HL-60 (cell line): Measurements from ENCODE around the gene RELT.

Source experiments
- DNase-seq, 2 experiments: peaks; one replicate each; pipeline ENCODE4 v3.0.0-alpha.2; 2010 to 2020; ENCODE audit warnings: low read depth in 1 of 2, low spot score in 1 of 2
- H3K27ac ChIP-seq: fragments of 250-450 bp; sonication (Bioruptor Pico); replicated peaks from 2 replicates; pipeline ENCODE4 v1.5.1; 2020; ENCODE audit warnings: mild to moderate bottlenecking, moderate library complexity
- H3K27me3 ChIP-seq: fragments of 250-450 bp; sonication (Bioruptor Pico); 2 replicates; pipeline ENCODE4 v1.5.1; 2021; ENCODE audit warnings: mild to moderate bottlenecking, moderate library complexity; ENCODE audit not compliant: insufficient read depth, poor library complexity, severe bottlenecking
- H3K4me3 ChIP-seq: replicated peaks from 2 replicates; pipeline ENCODE4 v1.5.1; 2011; ENCODE audit warnings: mild to moderate bottlenecking, control low read depth, low read length; ENCODE audit not compliant: insufficient read depth
- GABPA ChIP-seq: IDR thresholded peaks from 2 replicates; pipeline ENCODE4 v1.6.1; 2012; ENCODE audit warnings: low read depth
- POLR2AphosphoS5 ChIP-seq: IDR thresholded peaks from 2 replicates; pipeline ENCODE4 v1.6.1; 2012; ENCODE audit warnings: low read depth
- SPI1 ChIP-seq: IDR thresholded peaks from 2 replicates; pipeline ENCODE4 v1.6.1; 2012; ENCODE audit warnings: low read depth, mild to moderate bottlenecking, borderline replicate concordance
- TF ChIP-seq, protein P1 (sequence below): IDR thresholded peaks from one replicate; pipeline ENCODE4 v1.5.1; 2011; ENCODE audit warnings: low read length, control low read depth, inconsistent platforms; ENCODE audit not compliant: insufficient read depth
- TF ChIP-seq, protein P2 (sequence below): IDR thresholded peaks from 2 replicates; pipeline ENCODE4 v1.6.1; 2012; ENCODE audit warnings: low read depth; ENCODE audit not compliant: insufficient replicate concordance

Gene RELT

DNA sequence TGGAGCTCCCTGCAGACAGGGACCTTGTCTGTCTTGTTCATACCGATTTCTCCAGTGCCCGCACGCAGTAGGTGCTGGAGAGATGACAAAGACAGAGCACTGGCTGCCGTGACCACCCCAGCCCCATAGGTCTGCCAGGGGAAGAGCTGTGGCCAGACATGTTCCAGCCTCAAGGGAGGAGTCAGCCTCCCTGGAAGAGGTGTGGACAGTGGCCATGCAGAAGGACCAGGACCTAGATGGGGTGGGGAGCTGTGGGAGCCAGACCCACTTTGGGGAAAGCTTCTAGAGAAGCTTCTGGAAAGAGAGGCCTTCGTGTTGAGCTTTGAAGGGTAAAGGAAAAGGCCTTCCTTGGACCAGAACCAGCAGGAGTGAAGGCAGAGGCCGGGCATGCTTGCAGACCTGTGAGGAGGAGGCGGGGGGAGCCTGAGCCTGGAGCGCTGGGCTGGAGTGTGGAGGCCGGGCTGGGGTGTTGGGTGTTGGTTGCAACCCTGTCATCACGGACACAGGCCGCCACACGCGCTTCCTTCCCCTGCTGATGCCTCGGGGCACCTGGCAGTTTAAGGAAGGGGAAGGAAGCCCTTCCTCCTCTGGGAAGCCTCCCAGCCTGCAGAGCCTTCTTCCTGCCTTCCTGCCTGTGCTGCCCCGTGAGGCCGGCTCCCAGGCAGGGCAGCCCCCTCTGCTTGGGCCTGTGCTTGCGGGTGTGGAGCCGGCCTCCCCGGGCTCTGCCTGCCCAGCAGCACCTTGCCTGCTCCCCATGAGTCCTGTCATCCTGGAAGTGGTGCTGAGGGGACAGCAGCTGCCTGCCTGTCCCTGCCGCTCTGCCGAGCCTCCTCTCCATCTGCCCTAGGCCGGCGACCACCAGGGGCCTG lies 12.3 kb downstream of the RELT start:
- TF ChIP-seq SPI1 = peak; percentile 84; the same call in 1 of the 2 replicates
- TF ChIP-seq, protein P1, sequence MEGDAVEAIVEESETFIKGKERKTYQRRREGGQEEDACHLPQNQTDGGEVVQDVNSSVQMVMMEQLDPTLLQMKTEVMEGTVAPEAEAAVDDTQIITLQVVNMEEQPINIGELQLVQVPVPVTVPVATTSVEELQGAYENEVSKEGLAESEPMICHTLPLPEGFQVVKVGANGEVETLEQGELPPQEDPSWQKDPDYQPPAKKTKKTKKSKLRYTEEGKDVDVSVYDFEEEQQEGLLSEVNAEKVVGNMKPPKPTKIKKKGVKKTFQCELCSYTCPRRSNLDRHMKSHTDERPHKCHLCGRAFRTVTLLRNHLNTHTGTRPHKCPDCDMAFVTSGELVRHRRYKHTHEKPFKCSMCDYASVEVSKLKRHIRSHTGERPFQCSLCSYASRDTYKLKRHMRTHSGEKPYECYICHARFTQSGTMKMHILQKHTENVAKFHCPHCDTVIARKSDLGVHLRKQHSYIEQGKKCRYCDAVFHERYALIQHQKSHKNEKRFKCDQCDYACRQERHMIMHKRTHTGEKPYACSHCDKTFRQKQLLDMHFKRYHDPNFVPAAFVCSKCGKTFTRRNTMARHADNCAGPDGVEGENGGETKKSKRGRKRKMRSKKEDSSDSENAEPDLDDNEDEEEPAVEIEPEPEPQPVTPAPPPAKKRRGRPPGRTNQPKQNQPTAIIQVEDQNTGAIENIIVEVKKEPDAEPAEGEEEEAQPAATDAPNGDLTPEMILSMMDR = no peak
- peak; percentile 80 for TF ChIP-seq POLR2AphosphoS5
- no peak for TF ChIP-seq GABPA
- TF ChIP-seq, protein P2, sequence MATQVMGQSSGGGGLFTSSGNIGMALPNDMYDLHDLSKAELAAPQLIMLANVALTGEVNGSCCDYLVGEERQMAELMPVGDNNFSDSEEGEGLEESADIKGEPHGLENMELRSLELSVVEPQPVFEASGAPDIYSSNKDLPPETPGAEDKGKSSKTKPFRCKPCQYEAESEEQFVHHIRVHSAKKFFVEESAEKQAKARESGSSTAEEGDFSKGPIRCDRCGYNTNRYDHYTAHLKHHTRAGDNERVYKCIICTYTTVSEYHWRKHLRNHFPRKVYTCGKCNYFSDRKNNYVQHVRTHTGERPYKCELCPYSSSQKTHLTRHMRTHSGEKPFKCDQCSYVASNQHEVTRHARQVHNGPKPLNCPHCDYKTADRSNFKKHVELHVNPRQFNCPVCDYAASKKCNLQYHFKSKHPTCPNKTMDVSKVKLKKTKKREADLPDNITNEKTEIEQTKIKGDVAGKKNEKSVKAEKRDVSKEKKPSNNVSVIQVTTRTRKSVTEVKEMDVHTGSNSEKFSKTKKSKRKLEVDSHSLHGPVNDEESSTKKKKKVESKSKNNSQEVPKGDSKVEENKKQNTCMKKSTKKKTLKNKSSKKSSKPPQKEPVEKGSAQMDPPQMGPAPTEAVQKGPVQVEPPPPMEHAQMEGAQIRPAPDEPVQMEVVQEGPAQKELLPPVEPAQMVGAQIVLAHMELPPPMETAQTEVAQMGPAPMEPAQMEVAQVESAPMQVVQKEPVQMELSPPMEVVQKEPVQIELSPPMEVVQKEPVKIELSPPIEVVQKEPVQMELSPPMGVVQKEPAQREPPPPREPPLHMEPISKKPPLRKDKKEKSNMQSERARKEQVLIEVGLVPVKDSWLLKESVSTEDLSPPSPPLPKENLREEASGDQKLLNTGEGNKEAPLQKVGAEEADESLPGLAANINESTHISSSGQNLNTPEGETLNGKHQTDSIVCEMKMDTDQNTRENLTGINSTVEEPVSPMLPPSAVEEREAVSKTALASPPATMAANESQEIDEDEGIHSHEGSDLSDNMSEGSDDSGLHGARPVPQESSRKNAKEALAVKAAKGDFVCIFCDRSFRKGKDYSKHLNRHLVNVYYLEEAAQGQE = peak; percentile 83

DNA sequence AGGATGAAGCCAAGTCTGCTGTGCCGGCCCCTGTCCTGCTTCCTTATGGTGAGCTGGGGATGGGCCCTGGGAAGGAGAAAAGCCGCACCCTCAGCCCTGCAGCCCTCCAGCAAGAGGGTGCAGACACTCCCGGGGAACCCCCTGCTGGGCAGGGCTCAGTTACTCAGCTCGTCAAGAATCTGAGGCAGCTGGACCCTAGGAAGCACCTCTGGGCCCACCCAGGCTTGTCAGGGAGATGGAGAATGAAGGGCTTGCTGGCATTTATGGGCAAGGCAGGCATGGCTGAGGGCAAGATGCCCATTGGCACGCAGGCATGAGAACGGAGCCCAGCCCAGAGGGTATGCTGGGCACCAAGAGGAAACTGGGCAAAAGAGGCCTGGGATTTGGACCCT lies 12.9 kb downstream of the RELT start:
- Histone ChIP-seq H3K27ac (peak overlapping the region; percentile 87), H3K4me3 (no peak overlapping the region), H3K27me3 (no peaks in the 10 kb centered on the region)
- DNase-seq = no peak
- TF ChIP-seq, protein P1 = no peak
- 0 out of 2 replicates have a peak, but pooled peaks have one; percentile 3 for TF ChIP-seq POLR2AphosphoS5

More for the DNA sequence above, 12.3 kb downstream of the RELT start:
- no peaks in the 10 kb centered on the region for H3K27me3 ChIP-seq
- no peak overlapping the region for H3K4me3 ChIP-seq
- peak; percentile 83 to 94 for DNase-seq
- H3K27ac ChIP-seq = peak overlapping the region; percentile 87

DNA sequence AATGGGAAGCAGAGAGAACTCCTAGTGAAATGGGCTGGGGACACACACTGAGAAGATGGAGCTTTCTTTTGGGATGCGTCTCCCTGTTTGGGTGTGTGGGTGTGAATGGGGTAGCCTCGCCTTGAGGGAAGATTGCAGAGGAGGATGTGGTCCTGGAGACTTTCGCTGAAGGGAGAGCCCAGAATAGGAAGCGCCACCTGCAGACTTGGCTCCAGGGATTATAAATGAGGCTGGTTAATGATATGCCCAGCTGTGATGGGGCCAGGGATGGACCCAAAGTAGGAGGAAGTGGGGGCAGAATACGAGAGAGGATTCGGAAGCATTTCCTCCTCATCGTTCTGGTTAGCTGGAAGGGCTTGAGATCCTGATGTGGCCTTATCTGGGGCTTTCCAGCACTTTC lies 13.7 kb downstream of the RELT start:
- Histone ChIP-seq H3K4me3 (no peak overlapping the region), H3K27me3 (no peaks in the 10 kb centered on the region), H3K27ac (peak overlapping the region; percentile 40)
- no peak for DNase-seq
- TF ChIP-seq, protein P1 = no peak
- TF ChIP-seq GABPA (no peak), SPI1 (no peak), POLR2AphosphoS5 (no peak)
- TF ChIP-seq, protein P2 = no peak
